HUES48 (cell line): Measurements from ENCODE around the gene APOB.
"Not testable (repeated sequence)": the region's sequence is repeated elsewhere in the genome, so short reads cannot be mapped to it uniquely, and the experiment has no call there.

Experiments used
- H3K27ac ChIP-seq: one replicate; pipeline ENCODE4 v1.7.0; 2013; ENCODE audit warnings: low read depth, low read length, inconsistent platforms
- H3K27me3 ChIP-seq: 2 replicates; pipeline ENCODE4 v1.6.1; 2013; ENCODE audit warnings: mild to moderate bottlenecking, low read length; ENCODE audit not compliant: control insufficient read depth, insufficient read depth
- H3K36me3 ChIP-seq: 2 replicates; pipeline ENCODE4 v1.6.1; 2013; ENCODE audit warnings: low read length; ENCODE audit not compliant: control insufficient read depth, insufficient read depth
- H3K4me1 ChIP-seq: 2 replicates; pipeline ENCODE4 v1.6.1; 2013; ENCODE audit warnings: mild to moderate bottlenecking, low read length; ENCODE audit not compliant: control insufficient read depth, insufficient read depth
- H3K4me3 ChIP-seq: 2 replicates; pipeline ENCODE4 v1.5.1; 2013; ENCODE audit warnings: mild to moderate bottlenecking, low read depth, low read length
- H3K9ac ChIP-seq: 2 replicates; pipeline ENCODE4 v1.6.1; 2013; ENCODE audit warnings: mild to moderate bottlenecking, low read depth, low read length, moderate library complexity
- H3K9me3 ChIP-seq: 2 replicates; pipeline ENCODE4 v1.6.1; 2013; ENCODE audit warnings: low read length; ENCODE audit not compliant: control insufficient read depth, insufficient read depth

APOB gene

DNA sequence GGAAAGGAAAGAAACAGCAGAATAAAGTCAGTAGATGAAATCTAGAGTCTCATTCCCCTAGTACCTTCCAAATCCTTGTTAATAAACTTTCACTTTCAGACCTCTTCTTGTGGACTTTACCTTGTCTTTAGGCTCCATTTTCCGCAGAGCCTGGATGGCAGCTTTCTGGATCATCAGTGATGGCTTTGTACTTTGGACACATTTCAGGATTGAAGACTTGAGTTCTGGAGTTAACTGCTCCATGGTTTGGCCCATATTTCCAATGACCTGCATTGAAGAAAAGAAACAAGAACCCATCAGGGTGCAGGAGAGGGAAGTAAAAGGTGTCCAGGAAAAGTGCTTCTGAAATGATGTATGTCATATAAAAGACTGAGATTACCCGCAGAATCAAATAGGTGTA, 14.4 kb downstream of the APOB start:
- no peaks in the 10 kb centered on the region for H3K4me1 ChIP-seq
- H3K4me3 ChIP-seq, result no peak overlapping the region
- H3K27me3 ChIP-seq, result no peaks in the 10 kb centered on the region
- H3K9ac ChIP-seq, result no peak overlapping the region
- H3K36me3 ChIP-seq, result no peaks in the 10 kb centered on the region
- no peak overlapping the region for H3K27ac ChIP-seq
- no peaks in the 10 kb centered on the region for H3K9me3 ChIP-seq

DNA sequence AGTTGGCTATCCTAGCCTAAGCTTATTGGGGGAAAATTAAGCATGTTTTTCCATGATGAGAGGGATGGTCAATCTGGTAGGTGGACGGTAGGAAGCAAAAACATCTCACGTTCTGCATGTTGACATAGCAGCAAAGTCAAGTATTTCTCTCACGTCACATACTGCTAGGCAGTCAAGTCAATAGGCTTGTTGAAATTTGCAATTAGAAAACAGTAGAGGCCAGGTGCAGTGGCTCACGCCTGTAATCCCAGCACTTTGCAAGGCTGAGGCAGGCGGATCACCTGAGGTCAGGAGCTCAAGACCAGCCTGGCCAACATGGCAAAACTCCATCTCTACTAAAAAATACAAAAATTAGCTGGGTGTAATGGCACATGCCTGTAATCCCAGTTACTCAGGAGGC, 14.9 kb downstream of the APOB start:
- H3K36me3 ChIP-seq, H3K4me1 ChIP-seq, H3K27me3 ChIP-seq, H3K9me3 ChIP-seq, H3K4me3 ChIP-seq, H3K9ac ChIP-seq, H3K27ac ChIP-seq: not testable (repeated sequence)

GRCh38 chr2:21028021-21028947, 15.6 kb downstream of the APOB start:
- H3K27me3 ChIP-seq, result no peaks in the 10 kb centered on the region
- H3K9me3 ChIP-seq, result no peaks in the 10 kb centered on the region
- no peak overlapping the region for H3K27ac ChIP-seq
- no peak overlapping the region for H3K4me3 ChIP-seq
- no peak overlapping the region for H3K9ac ChIP-seq
- no peaks in the 10 kb centered on the region for H3K36me3 ChIP-seq
- H3K4me1 ChIP-seq, result no peaks in the 10 kb centered on the region

- H3K27ac ChIP-seq, result no peak overlapping the region
- H3K27me3 ChIP-seq, result no peaks in the 10 kb centered on the region
- H3K9me3 ChIP-seq, result no peaks in the 10 kb centered on the region
- H3K9ac ChIP-seq, result no peak overlapping the region
- no peaks in the 10 kb centered on the region for H3K36me3 ChIP-seq
- H3K4me1 ChIP-seq, result no peaks in the 10 kb centered on the region
- no peak overlapping the region for H3K4me3 ChIP-seq
Observed at GRCh38 chr2:21026479-21027282, 17.2 kb downstream of the APOB start.

DNA sequence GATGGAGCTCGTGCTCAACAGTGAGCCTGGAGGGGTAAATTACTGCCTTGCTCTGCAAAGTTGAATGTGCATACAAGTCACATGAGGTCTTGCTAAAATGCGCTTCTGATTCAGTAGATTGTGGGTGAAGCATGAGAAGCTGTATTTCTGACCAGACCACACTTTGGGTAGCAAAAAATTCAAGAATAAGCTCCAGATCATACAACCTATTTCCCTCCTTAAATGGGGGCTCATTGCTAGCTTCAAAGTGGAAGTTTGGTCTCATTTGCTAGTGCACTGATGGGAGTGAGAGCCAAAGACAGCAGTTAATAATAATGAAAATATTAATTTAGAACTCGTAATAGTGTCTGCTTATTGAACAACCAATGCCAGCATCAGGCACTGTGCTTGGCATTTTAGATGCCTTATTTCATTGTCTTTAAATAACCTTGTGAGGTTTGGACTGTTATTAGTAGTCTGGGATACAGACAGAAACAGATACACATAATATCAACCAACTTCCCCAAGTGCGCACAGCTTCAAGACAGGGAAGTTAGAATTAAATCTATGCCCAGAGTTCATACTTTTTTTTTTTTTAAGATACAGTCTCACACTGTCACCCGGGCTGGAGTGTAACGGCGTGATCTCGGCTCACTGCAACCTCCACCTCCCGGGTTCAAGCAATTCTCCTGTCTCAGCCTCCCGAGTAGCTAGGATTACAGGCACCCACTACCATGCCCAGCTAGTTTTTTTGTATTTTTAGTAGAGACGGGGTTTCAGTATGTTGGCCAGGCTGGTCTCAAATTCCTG, 18.0 kb downstream of the APOB start:
- H3K27me3 ChIP-seq, result no peaks in the 10 kb centered on the region
- no peak overlapping the region for H3K9ac ChIP-seq
- H3K27ac ChIP-seq, result no peak overlapping the region
- no peaks in the 10 kb centered on the region for H3K36me3 ChIP-seq
- no peak overlapping the region for H3K4me3 ChIP-seq
- no peaks in the 10 kb centered on the region for H3K4me1 ChIP-seq
- H3K9me3 ChIP-seq, result no peaks in the 10 kb centered on the region

DNA sequence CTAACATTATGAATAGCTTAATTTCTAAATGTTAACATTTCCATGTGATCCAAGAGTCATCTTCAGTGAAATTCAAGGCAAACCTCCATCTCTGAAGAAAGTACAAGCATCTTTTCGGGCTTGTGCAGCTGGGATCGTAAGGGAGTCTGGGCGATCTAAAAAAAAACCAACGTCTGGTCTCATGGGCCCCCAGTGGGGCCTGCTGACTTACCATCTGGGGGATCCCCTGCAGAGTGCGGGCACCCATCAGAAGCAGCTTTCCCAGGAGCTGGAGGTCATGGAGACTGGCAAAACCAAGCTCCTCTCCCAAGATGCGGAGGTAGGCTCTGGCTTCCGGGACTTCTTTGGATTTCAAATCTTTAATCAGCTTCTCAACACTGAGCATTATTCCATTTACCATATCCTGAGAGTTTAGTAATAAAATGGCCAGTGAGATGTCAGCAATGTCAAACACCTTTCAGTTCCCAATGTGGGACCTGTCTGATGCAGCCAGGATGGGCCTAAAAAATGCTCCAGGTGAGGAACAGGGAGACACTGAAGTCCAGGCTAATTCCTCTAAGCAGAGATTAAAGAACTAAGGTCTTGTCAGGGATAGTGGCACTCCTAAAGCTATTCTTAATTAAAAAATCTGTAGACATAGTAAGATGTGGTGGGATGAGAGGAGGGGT, 19.0 kb downstream of the APOB start:
- H3K27ac ChIP-seq, result no peak overlapping the region
- H3K4me3 ChIP-seq, result no peak overlapping the region
- no peaks in the 10 kb centered on the region for H3K9me3 ChIP-seq
- no peaks in the 10 kb centered on the region for H3K4me1 ChIP-seq
- H3K9ac ChIP-seq, result no peak overlapping the region
- no peaks in the 10 kb centered on the region for H3K36me3 ChIP-seq
- no peaks in the 10 kb centered on the region for H3K27me3 ChIP-seq

- Histone ChIP-seq H3K27me3 (no peaks in the 10 kb centered on the region), H3K4me1 (no peaks in the 10 kb centered on the region), H3K27ac (no peak overlapping the region), H3K9ac (no peak overlapping the region), H3K9me3 (no peaks in the 10 kb centered on the region), H3K36me3 (no peaks in the 10 kb centered on the region), H3K4me3 (no peak overlapping the region)
Observed at GRCh38 chr2:21024198-21024597, 19.7 kb downstream of the APOB start.

DNA sequence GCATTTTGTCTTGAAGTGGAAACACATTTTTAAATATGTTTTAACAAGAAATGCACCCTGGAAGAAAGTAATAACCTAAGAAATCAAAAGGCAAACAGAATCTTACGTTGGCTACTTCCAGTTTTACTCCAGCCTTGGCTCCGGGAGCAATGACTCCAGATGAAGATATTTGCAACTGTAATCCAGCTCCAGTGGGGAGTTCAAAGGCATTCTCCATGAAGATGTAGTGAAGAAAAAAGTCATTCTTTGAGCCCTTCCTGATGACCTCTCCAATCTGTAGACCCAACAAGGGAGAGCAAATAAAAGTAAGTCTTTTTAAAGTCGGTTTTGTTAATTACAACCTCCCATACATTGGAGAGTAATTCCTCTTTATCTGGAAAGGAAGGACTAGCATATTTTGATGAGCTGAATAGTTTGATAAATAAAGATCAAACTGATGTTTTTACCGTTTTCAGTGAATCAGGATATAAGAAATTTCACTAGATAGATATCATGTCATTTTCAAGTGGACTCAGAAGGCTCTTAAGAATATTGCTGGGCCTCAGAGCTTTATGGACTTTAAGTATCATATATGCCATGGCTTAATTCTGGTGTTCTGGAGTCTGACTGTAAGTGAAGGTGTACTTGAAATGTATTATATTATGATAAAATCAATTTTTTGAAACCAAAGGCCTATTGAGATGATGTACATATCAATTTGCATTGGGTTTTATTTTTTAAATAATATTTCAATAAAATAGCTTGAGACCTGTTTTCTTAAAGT, 20.3 kb downstream of the APOB start:
- Histone ChIP-seq H3K9me3 (no peaks in the 10 kb centered on the region), H3K4me3 (no peak overlapping the region), H3K36me3 (no peaks in the 10 kb centered on the region), H3K27me3 (no peaks in the 10 kb centered on the region), H3K4me1 (no peaks in the 10 kb centered on the region), H3K27ac (no peak overlapping the region), H3K9ac (no peak overlapping the region)

DNA sequence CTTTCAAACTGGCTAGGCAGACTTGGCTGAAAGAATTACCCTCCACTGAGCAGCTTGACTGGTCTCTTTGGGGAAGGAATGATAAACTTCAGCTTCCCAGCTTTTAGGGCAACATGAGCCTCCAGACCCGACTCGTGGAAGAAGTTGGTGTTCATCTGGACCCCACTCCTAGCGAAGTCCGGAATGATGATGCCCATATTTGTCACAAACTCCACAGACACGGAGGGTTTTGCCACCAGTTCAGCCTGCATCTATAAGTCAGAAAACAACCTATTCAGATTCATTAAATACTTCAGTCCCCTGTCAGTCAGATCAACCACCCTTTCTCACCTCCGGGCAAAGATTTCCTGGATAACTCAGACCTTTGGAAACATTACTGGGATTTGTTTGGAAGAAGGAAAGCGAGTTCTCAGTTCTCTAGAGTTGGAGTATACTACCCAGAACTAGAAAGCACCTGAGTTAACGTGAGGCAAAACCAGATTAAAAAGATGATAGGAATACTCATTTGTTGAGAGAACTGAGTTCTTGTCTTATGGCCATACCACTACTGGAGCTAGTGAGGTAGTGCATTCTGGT, 21.0 kb downstream of the APOB start:
- no peaks in the 10 kb centered on the region for H3K27me3 ChIP-seq
- no peak overlapping the region for H3K9ac ChIP-seq
- no peak overlapping the region for H3K27ac ChIP-seq
- H3K4me3 ChIP-seq, result no peak overlapping the region
- no peaks in the 10 kb centered on the region for H3K9me3 ChIP-seq
- H3K36me3 ChIP-seq, result no peaks in the 10 kb centered on the region
- H3K4me1 ChIP-seq, result no peaks in the 10 kb centered on the region

GRCh38 chr2:21021430-21021829, 22.4 kb downstream of the APOB start:
- Histone ChIP-seq H3K9ac (no peak overlapping the region), H3K36me3 (no peaks in the 10 kb centered on the region), H3K9me3 (no peaks in the 10 kb centered on the region), H3K27me3 (no peaks in the 10 kb centered on the region), H3K27ac (no peak overlapping the region), H3K4me1 (no peaks in the 10 kb centered on the region), H3K4me3 (no peak overlapping the region)
